Measurements from ENCODE around the gene PROB1.

PROB1 gene

GRCh38 chr5:139426203-139426885 lies 31.4 kb upstream of the PROB1 start:
- ATAC-seq: peak; percentile 48; the same call in 2 of the 3 replicates
- TF ChIP-seq ZC3H10 (CRISPR knock-in tag; IDR thresholded peaks at IDR 0.05): no peak
- TF ChIP-seq ZNF70 (CRISPR knock-in tag; IDR thresholded peaks at IDR 0.05): no peak
- TF ChIP-seq ARNTL (CRISPR knock-in tag; IDR thresholded peaks at IDR 0.05; ENCODE audit: borderline replicate concordance, low read depth): no peak
- no peak for TF ChIP-seq CREB5 (CRISPR knock-in tag; IDR thresholded peaks at IDR 0.05; ENCODE audit: low read depth)
- TF ChIP-seq BACH2 (CRISPR knock-in tag; IDR thresholded peaks at IDR 0.05; ENCODE audit: borderline replicate concordance): no peak
- TF ChIP-seq CSDC2 (CRISPR knock-in tag; IDR thresholded peaks at IDR 0.05): no peak
- TF ChIP-seq CSRNP3 (CRISPR knock-in tag; IDR thresholded peaks at IDR 0.05): no peak
- no peak for TF ChIP-seq ZNF565 (CRISPR knock-in tag; conservative IDR thresholded peaks at IDR 0.05; ENCODE audit: low read depth)
- no peak for TF ChIP-seq POU6F1 (CRISPR knock-in tag; IDR thresholded peaks at IDR 0.05; ENCODE audit: borderline replicate concordance, low read depth)
- no peak for TF ChIP-seq SNAI2 (CRISPR knock-in tag; IDR thresholded peaks at IDR 0.05)
- no peak for TF ChIP-seq PATZ1 (CRISPR knock-in tag; IDR thresholded peaks at IDR 0.05; ENCODE audit: borderline replicate concordance)
- no peak for TF ChIP-seq TOX (CRISPR knock-in tag; IDR thresholded peaks at IDR 0.05; ENCODE audit: borderline replicate concordance)
- TF ChIP-seq TCF4 (CRISPR knock-in tag; IDR thresholded peaks at IDR 0.05; ENCODE audit: borderline replicate concordance): no peak
- no peak for TF ChIP-seq PPARA (CRISPR knock-in tag; IDR thresholded peaks at IDR 0.05; ENCODE audit: borderline replicate concordance)
- TF ChIP-seq ZNF8 (CRISPR knock-in tag; IDR thresholded peaks at IDR 0.05): no peak

- ATAC-seq: no peak
- TF ChIP-seq TOX (CRISPR knock-in tag; IDR thresholded peaks at IDR 0.05; ENCODE audit: borderline replicate concordance) (no peak), TCF4 (CRISPR knock-in tag; IDR thresholded peaks at IDR 0.05; ENCODE audit: borderline replicate concordance) (no peak), CSDC2 (CRISPR knock-in tag; IDR thresholded peaks at IDR 0.05) (no peak), POU6F1 (CRISPR knock-in tag; IDR thresholded peaks at IDR 0.05; ENCODE audit: borderline replicate concordance, low read depth) (no peak), ZNF8 (CRISPR knock-in tag; IDR thresholded peaks at IDR 0.05) (no peak), ZNF565 (CRISPR knock-in tag; conservative IDR thresholded peaks at IDR 0.05; ENCODE audit: low read depth) (no peak), BACH2 (CRISPR knock-in tag; IDR thresholded peaks at IDR 0.05; ENCODE audit: borderline replicate concordance) (no peak), CREB5 (CRISPR knock-in tag; IDR thresholded peaks at IDR 0.05; ENCODE audit: low read depth) (no peak), ZFP30 (CRISPR knock-in tag; IDR thresholded peaks at IDR 0.05) (no peak), TSHZ2 (CRISPR knock-in tag; IDR thresholded peaks at IDR 0.05) (no peak), ESRRG (CRISPR knock-in tag; IDR thresholded peaks at IDR 0.05) (no peak), CSRNP3 (CRISPR knock-in tag; IDR thresholded peaks at IDR 0.05) (no peak), ZNF70 (CRISPR knock-in tag; IDR thresholded peaks at IDR 0.05) (no peak), SNAI2 (CRISPR knock-in tag; IDR thresholded peaks at IDR 0.05) (no peak), PPARA (CRISPR knock-in tag; IDR thresholded peaks at IDR 0.05; ENCODE audit: borderline replicate concordance) (no peak)
Measured at GRCh38 chr5:139425497-139425896, 30.6 kb upstream of the PROB1 start.

Measured in SK-N-SH treated with all-trans-retinoic acid at 6 μM for 48 hours (cell line).